HG03060 (cell line): ENCODE results near the gene TMEM139.

Source experiments
- ATAC-seq: cut with Tn5 transposase; IDR thresholded peaks from one replicate; pipeline ENCODE4 v1.9.1; 2021; ENCODE audit warnings: low read depth, moderate number of reproducible peaks; ENCODE audit not compliant: unreplicated experiment

The TMEM139 gene

DNA sequence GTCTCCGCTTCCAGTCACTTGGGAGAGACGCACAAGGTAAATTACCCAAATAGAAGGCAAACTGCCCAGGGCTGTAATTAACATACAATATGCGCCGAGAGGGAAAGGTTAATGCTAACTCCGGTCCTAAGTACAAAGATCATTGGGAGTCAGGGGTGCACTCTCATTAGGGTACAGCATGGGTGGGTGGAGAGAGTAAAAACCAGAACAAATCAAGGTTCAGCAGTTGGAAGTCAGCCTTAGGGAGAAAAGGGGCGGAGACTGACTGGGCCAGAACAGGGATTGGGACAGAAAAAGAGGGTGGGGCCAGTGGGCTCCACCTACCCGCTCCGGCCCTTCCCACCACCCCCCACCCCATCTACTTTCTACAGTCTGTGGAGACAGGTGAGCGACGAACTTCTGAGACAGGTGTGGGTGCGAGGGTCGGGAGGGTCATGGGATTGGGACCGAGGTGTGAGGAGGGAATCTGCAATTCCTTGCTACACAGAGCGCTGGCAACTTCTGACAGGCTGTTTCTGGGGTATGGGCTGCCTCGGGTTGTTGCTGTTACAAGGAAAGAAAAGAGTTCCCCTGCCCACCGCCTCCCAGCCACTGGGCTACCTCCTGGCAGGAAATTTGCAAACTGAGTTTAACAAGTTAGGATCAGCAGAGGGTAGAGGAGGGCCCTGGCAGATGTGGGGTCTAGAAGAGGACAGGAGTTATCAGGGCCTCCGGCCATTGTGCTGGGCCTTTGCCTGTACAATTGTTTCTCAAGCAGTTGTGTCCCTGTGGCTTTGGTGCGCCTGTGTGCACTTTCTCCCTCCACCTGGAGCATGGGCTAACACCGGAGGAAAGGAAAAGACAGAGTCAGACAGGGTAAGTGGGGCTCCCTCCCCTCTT, at the start of gene TMEM139:
Gene TMEM139 (plus strand): TSS at position 368 of the 879 bp plus-strand sequence. CDS start 1,000 bp downstream, outside the sequence.
- no peak for ATAC-seq

DNA sequence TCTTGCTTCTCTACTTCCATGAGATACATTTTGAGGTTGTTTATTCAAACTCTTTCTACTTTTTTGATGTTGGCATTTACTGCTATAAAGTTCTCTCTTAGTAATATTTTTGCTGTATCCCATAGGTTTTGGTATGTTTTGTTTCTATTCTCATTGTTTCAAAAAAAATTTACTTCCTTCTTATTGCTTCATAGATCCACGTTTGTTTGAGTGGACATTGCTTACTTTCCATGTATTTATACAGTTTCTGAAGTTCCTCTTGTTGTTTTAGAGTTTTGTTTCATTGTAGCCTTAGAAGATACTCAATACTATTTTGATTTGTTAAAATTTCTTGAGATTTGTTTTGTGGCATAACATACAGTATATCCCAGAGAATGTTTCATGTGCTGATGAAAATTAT, 49.2 kb upstream of the TMEM139 start:
- ATAC-seq: no peak

DNA sequence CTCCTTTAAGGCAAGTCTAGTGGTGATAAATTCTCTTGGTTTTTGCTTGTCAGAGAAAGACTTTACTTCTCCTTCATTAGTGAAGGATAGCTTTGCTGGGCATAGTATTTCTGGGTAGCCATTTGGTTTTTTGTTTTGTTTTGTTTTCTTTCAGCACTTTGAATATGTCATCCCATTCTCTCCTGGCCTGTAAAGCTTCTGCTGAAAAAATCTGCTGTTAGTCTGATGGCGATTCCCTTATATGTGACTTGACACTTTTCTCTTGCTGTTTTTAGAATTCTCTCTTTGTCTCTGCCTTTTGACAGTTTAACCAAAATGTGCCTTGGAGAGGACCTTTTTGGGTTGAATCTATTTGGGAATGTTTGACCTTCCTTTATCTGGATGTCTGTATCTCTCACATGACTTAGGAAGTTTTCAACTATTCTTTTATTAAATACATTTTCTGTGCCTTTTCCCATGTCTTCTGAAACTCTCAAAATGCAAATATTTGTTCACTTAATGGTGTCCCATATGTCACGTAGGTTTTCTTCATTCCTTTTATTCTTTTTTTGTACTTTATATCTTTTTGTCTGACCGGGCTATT, 48.3 kb upstream of the TMEM139 start:
- ATAC-seq: no peak

DNA sequence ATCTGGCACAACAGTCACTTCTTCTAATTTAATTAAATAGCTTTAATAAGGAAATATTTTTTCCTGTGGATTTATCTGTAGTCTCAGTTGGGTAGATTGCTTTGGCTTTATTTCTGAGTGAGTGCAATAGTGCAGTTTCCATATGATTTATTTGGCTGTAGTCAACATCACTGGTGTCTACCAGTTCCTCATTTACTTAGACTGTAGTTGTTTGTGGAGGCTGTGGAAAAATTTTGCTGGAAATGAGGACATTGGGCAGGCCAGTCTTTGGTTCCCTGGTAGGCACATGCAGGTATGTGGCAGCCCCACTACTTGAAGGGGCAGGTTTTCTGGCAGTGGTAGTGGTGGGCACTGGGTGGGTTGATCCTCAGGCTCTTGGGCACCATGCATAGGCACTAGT, 47.4 kb upstream of the TMEM139 start:
- ATAC-seq: no peak

DNA sequence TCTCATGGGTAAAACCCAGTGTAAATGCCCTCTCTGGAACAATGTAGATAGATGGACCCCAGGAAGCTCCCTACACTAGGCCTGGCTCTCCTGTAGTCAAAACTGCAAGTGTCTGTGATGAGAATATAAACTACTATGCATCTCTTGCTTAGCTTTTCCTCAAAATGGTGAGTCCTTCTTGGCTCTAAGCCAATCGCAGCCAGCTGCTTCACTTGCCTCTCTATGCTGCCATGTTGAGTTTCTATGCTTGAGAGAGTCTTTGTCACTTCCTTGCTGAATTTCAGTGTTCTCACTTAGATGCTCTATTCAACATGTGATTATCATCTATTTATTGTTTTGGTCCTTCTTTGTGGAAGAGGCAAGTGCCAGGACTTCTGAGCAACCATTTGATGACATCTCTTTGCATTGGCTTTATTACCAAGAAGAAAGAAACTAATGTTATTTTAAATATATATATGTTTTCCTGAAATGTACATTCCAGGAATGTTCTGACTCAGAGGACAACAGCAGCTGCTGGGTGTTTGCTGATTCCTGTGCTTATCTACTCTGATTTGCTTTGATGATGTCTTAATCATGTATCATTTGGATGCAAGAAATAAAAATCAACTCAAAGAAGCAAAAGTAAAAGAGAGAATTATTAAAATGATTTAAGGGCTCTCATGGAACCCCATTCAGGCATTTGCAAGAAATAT, 46.3 kb upstream of the TMEM139 start:
- no peak for ATAC-seq

DNA sequence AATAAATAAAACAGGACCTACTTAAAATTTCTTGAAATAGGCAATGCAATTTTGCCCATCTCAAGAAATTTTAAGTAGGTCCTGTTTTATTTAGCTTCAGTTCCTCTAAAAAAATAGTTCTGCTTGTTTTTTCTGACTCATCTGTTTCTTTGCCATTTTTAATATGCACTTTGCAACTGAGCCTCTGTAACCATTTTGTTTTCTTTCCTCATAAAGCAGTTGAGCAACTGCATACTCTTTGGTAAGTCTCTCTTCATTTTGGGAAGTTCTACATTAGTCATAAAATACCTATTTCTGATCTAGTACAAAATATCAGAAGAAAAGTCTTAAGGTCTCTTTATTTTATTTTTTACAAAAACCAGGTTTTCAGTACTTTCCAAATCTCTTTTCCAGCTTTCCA, 44.9 kb upstream of the TMEM139 start:
- ATAC-seq: no peak

DNA sequence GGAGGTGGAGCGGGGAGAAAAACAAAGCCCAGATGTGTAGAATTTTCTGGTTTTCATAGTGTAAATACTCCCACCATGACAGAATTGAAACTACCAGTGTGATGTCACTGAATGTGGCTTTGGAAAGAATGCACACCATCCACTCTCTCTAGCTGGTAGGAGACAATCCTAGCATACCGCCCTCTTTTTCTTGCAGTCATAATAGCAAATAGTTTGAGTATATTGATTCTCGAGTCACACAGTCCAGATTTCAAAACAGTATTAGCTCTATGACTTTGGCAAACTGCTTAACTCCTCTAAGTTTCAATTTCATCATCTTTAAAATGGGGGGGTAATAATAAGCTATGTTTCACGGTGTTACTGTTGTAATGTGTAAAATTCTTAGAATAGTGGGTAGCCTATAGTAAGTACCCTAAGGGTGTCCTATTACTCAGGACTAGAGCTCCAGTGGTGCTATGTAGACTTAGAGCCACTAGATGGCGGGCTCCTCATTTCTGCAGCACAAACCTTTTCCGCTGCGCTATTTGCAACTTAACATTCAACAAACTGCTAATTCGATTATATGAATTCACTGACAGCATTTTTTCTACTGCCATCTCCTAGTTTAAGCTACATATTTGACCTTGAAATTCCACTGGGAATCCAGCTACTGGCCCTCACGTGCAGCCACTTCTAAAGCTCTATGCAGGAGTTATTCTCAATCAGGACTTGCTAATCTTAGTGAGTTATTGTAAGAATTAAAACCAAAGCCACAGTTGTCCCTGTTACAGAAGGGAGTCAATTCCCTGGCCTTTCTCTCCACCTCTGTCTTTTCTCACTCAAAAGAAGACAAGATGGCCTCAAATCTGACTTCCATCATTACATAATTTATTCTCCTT, 44.2 kb upstream of the TMEM139 start:
- peak; percentile 74 for ATAC-seq

DNA sequence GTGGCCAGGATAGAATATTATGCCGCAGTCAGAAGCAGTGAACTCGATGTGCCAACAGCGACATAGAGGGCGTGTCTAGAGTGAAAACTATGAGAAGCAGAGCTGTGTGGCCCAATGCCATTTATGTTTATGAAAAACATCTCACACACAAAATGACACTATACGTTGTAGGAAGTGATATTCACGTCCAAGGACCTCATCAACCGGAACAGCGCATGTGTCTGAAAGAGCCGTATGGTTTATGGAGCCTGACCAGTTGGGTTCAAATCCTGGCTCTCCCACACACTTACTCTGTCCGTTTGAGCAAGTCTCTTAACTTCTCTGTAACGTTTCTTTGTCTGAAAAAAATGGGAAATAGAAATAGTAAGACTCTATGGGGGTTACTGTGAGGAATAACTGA, 42.5 kb upstream of the TMEM139 start:
- no peak for ATAC-seq

DNA sequence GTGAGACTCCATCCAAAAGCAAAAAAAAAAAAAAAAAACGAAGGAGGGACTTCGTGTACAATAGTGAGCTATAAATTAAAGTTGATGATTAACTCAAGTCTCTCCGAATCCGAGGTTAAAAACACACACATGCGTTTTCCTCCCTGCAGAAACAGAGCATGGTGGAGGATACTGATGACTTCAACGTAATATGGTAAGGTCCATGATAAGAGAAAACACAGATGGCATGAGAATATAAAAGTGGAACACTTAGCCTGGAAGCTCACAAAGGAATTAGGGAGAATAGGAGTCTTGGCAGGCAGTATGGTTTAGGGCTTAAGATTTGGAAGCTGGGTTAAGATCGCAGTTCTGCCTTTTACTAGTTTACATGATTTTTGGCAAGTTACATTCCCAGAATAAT, 41.6 kb upstream of the TMEM139 start:
- no peak for ATAC-seq

DNA sequence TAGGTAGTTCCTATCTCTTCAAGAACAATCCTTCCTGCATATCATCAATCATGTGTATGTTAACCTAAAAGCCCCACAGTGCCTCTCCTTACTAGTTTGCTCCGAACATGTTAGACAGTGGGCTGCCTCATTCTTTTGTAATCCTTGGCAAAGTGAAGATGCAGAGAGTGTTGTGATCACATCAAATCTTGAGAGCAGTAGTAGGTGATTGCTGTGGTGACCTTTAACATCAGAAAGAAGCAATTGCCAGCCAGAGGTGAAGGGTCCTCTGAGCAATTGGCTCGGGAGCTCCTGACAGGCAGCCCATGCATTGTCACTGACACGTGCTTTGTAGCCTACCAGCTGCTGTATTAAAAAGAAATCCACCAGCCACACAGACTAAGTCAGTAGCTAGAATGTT, 41.1 kb upstream of the TMEM139 start:
- no peak for ATAC-seq

DNA sequence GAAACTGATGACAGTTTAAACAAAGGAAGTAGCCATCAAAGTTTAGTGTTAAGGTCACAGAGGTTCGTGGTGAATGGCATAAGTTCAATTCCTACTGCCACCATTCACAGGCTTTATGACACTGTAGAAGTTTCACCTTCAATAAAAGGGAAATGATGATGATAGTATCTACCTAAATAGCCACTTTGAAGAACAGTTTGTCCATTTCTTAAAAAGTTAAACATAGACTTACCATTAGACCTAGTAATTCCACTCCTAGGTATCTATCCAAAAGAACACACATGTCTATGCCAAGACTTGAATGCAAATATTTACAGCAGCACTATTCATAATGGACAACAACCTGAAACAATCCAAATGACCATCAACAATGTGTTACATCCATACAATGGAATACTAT, 40.4 kb upstream of the TMEM139 start:
- ATAC-seq: no peak

DNA sequence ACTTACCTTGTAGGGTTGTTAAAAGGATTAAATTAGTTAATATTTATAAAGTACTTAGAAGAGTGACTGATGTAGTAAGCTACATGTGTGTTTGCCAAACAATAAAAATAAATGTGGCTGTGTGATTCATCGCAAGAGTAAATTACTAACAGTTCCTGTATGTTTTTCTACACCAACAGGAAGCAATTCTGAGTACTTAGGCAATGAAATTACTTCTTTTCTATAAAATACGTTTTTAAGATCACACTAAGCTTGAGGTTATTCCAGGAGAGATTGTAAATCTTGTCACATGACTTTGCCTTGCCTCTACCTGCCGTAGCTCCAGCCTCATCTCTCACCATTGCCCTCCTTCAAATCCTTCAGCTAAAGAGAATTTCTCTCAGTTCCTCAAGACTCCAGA, 39.6 kb upstream of the TMEM139 start:
- ATAC-seq: no peak

DNA sequence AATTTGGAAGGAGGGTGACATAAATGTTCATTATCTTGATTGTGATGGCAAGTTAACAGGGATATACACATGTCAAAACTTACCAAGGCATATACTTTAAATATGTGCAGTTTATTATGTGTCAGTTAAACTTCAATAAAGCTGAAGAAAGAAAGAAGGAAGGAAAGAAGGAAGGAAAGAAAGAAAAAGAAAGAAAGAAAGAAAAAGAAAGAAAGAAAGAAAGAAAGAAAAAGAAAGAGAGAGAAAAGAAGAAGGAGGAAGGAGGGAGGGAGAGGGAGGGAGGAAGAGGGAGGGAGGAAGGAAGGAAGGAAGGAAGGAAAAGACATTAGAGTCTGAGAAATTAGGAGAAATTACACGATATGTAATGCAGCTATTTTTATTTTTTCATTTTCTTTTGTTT, 37.4 kb upstream of the TMEM139 start:
- ATAC-seq: no peak

DNA sequence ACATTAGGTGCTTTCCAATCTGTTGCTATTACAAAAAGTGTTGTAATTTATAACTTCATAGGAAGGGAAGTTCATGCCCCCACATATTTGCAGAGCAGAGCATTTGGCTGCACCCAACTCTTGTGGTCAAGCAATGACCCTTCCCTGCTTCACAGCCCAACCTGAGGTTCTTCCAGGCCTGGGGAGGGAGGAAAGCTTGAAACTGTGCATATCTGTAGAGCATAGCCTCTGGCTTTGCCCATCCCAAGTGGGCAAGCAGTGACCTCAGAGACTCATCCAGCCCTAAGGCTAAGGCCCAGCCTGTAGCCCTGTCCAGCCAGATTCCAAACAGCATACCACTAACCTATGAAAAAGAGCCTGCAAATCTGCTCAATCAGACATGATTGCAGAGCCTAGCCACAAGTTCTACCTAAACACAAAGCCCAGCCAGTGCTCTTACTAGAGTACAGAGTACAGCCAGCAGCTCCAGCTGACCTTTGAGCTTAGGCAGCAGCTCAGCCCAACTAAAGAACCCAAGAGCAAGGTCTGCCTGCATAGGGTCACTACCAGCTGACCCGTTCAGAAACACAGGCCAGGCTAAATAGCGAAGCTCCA, 35.9 kb upstream of the TMEM139 start:
- ATAC-seq: no peak

DNA sequence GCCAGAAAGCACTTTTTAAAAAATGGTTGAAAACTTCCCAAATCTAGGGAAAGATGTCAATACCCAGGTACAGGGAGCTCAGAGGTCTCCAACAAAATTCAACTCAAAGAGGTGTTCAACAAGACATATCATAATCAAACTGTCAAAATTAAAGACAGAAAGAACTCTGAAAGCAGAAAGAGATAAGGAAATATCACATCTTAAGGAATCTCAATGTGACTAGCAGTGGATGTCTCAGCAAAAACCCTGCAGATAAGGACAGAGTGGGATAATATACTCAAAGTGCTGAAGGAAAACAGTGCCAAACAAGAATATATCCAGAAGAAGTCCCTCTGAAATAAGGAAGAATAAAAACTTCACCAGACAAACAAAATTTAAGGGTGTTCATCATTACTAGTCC, 34.6 kb upstream of the TMEM139 start:
- no peak for ATAC-seq

DNA sequence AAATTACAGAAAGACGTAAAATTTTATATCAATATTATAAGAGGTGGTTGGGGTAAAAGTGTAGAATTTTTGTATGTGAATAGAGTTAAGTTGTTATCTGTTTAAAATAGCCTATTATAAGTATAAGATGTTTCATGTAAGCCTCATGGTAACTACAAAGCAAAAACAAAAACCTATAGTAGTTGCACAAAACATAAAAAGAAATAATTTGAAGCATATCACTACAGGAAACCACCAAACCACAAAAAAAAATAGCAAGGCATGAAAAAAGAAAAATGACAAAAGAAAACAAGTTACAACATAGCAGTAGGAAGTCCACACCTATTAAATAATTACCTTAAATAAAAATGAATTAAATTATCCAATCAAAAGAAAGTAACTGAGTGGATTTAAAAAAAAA, 33.9 kb upstream of the TMEM139 start:
- no peak for ATAC-seq

DNA sequence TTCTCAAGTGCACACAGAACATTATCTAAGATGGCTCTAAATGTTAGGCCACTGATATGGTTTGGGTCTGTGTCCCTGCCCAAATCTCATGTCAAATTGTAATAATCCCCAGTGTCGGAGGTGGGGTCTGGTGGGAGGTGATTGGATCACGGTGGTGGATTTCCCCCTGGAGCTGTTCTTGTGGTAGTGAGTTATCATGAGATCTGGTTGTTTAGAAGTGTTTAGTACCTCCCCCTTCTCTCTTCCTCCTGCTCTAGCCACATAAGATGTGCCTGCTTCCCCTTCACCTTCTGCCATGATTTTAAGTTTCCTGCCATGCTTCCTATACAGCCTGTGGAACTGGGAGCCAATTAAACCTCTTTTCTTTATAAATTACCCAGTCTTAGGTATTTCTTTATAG, 32.8 kb upstream of the TMEM139 start:
- no peak for ATAC-seq

DNA sequence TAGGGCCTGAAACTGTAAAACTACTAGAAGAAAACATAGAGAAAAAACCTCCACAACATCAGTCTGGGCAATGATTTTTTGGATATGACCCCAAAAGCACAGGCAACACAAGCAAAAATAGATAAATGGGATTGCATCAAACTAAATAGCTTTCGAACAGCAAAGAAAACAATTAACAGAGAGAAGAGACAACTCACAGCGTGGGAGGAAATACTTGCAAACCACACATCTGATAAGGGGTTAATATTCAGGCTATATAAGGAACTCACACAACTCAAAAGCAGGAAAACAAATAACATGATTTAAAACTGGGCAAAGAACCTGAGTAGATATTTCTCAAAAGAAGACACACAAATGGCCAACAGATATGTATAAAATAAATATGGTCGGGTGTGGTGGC, 29.2 kb upstream of the TMEM139 start:
- no peak for ATAC-seq

DNA sequence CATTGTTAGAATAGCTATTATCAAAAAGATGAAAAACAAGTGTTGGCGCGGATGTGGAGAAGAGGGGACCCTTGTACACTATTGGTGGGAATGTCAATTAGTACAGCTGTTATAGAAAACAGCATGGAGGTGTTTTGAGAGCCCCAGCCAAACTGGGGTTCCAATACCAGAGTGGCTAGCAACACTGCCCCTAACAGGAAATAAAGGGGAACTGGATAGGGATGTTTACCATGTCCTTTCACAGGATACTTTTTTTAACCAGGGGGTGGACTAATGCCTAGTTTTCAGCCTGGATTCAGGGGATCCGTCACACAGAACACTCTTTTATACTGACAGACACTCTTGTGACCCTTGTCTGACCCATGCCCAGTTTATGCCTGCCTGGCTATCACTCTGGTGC, 28.4 kb upstream of the TMEM139 start:
- ATAC-seq: no peak

DNA sequence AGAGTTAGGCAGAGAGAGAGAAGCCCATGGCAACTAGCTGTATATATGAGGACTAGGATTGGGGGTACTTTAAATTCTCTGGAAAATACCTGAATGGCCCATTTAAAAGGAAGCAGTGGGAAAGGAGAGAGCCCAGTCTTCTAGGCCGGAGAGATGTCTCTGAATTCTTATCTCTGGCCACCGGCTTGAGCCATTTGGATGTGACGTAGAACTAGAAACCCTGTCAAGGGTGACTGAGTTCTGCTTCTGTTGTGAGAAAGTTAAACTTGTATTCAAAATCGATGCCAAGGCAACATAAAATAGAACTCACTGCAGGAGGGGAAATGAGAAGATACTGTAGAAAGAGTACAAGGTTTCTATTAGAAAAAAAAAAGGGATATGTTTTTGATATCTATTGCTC, 27.8 kb upstream of the TMEM139 start:
- ATAC-seq: peak; percentile 78
